Measurements from ENCODE around the gene PRKG1.

DNA sequence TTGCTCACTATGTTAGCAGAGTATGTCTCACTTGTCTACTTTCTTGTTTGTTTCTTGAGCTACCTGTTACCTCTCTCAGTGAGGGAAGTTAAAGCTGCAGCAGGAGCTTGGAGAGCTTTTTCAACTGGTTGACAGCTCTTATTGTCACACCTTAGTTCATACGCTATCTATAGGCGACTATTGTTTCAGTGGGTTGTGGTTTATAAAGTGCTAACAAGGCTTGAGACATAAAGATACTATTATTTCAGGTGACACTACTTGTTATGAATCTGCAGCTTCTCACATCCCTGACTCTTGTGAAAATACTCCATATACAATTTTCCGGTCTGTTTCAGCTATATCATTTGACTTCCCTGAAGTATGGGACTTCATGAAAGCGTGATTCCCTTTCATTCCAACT, 457.8 kb downstream of the PRKG1 start:
- TF ChIP-seq POLR2A (IDR thresholded peaks at IDR 0.05; ENCODE audit: low read depth, low read length) (no peak), RAD21 (IDR thresholded peaks at IDR 0.05; ENCODE audit: low read length) (no peak), MXI1 (IDR thresholded peaks at IDR 0.05; ENCODE audit: borderline replicate concordance, low read depth, low read length) (no peak), CEBPB (IDR thresholded peaks at IDR 0.05; ENCODE audit: low read depth, low read length) (no peak), BHLHE40 (IDR thresholded peaks at IDR 0.05; ENCODE audit: low read depth, low read length) (no peak), RFX5 (IDR thresholded peaks at IDR 0.05; ENCODE audit: low read depth, low read length) (no peak), ELK1 (IDR thresholded peaks at IDR 0.05; ENCODE audit: borderline replicate concordance, low read depth, low read length) (no peak), MAFK (IDR thresholded peaks at IDR 0.05; ENCODE audit: low read depth, low read length) (no peak)
- TF ChIP-seq, protein P1, sequence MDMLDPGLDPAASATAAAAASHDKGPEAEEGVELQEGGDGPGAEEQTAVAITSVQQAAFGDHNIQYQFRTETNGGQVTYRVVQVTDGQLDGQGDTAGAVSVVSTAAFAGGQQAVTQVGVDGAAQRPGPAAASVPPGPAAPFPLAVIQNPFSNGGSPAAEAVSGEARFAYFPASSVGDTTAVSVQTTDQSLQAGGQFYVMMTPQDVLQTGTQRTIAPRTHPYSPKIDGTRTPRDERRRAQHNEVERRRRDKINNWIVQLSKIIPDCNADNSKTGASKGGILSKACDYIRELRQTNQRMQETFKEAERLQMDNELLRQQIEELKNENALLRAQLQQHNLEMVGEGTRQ (IDR thresholded peaks at IDR 0.05; ENCODE audit: low read depth, low read length), result no peak
- TF ChIP-seq, protein P2, sequence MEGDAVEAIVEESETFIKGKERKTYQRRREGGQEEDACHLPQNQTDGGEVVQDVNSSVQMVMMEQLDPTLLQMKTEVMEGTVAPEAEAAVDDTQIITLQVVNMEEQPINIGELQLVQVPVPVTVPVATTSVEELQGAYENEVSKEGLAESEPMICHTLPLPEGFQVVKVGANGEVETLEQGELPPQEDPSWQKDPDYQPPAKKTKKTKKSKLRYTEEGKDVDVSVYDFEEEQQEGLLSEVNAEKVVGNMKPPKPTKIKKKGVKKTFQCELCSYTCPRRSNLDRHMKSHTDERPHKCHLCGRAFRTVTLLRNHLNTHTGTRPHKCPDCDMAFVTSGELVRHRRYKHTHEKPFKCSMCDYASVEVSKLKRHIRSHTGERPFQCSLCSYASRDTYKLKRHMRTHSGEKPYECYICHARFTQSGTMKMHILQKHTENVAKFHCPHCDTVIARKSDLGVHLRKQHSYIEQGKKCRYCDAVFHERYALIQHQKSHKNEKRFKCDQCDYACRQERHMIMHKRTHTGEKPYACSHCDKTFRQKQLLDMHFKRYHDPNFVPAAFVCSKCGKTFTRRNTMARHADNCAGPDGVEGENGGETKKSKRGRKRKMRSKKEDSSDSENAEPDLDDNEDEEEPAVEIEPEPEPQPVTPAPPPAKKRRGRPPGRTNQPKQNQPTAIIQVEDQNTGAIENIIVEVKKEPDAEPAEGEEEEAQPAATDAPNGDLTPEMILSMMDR (conservative IDR thresholded peaks at IDR 0.05; ENCODE audit: low read depth, low read length), result no peak
